Mucosa of descending colon (tissue), 3 donors: ENCODE data around the gene FTMT. TPM values are rescaled to one million over a fixed set of nuclear protein-coding genes. Genes with fewer than 3 reads are reported as not detected.

ENCODE experiments used
- ATAC-seq: fragments of 200-7000 bp; cut with Tn5 transposase; one replicate; pipeline ENCODE4 v1.9.1; 2020; ENCODE audit warnings: mild to moderate bottlenecking, moderate library complexity
- DNase-seq, 3 donors: peaks; one replicate each; pipeline ENCODE4 v3.0.0-alpha.2; 2020
- H3K36me3 ChIP-seq: fragments of 200-600 bp; one replicate; pipeline ENCODE4 v1.8.0; 2021; ENCODE audit warnings: low read depth, mild to moderate bottlenecking
- H3K4me1 ChIP-seq: fragments of 200-600 bp; one replicate; pipeline ENCODE4 v1.8.0; 2021; ENCODE audit warnings: low read depth, mild to moderate bottlenecking
- H3K4me3 ChIP-seq: fragments of 200-600 bp; one replicate; pipeline ENCODE4 v1.8.0; 2021; ENCODE audit warnings: mild to moderate bottlenecking
- H3K9me3 ChIP-seq: fragments of 200-600 bp; one replicate; pipeline ENCODE4 v1.8.0; 2021; ENCODE audit warnings: mild to moderate bottlenecking
- CTCF ChIP-seq: fragments of 200-600 bp; IDR thresholded peaks from one replicate; pipeline ENCODE4 v1.8.0; 2022; ENCODE audit warnings: antibody characterized with exemption, mild to moderate bottlenecking
- intact Hi-C, 2 donors: fragments of 100-400 bp; cut with DNase I in 1 of 2; cut with micrococcal nuclease in 1 of 2; formaldehyde crosslinking; loops; one replicate each; pipeline versions ENCODE4 v1.11.0 to v1.11.1; 2022; cut with DNase I, micrococcal nuclease
- total RNA-seq, 3 donors: library from RNA; stranded (reverse); fragmentation: NEBNext Ultra II Directional in 2 of 3; extraction: Animal tissue kit (Norgen Biotek cat#: 25700) in 2 of 3; gene quantifications; one replicate each; pipeline versions ENCODE4 v1.2.1 to v1.2.4, GENCODE V29; 2021 to 2023
- donor health status: DM: no; HTN: no; CAD: no; lungs with moderate emphysema.
- donor health status: DM: no; HTN: no; CAD: no.
- donor health status: DM: no; HTN: yes; CAD: no.

FTMT gene
- total RNA-seq, 3 donors from 2014 or later, result not detected

DNA sequence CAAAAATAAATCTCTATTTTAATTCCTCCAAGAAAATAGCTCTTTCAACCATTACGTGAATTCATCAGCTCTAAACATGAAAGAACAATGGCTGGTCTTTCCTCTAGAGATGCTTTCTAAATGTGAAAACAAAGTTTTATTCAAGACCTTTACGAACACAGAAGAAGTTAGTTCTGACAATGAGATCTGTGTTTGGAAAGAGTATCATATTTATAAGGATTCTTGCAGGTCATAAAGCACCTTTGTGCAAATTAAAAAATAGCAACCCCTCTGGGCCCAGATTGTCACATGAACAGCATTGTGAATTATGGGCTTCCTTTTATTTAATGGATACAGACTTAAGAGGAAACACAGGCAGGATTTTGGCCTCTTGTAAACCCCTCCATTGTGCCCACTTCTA is 17.7 kb upstream of the FTMT start:
- ATAC-seq (no peak), DNase-seq (no peak)
- Histone ChIP-seq H3K36me3 (no peaks in the 10 kb centered on the region), H3K9me3 (no peaks in the 10 kb centered on the region), H3K4me1 (no peaks in the 10 kb centered on the region), H3K4me3 (no peak overlapping the region)
- TF ChIP-seq CTCF, result no peak
- intact Hi-C loops, result no loop called here

- no peak for ATAC-seq
- intact Hi-C loops, result no loop called here
Measured at GRCh38 chr5:121841892-121842291, 9.8 kb upstream of the FTMT start.

GRCh38 chr5:121850272-121850671 is 1.4 kb upstream of the FTMT start:
- Histone ChIP-seq H3K4me3 (no peak overlapping the region), H3K36me3 (no peaks in the 10 kb centered on the region), H3K9me3 (no peaks in the 10 kb centered on the region), H3K4me1 (no peaks in the 10 kb centered on the region)
- intact Hi-C loops, result no loop called here
- DNase-seq (no peak), ATAC-seq (no peak)
- no peak for TF ChIP-seq CTCF

More at GRCh38 chr5:121841892-121842291, 9.8 kb upstream of the FTMT start:
- no peaks in the 10 kb centered on the region for H3K36me3 ChIP-seq
- no peak overlapping the region for H3K4me3 ChIP-seq
- no peaks in the 10 kb centered on the region for H3K4me1 ChIP-seq
- no peaks in the 10 kb centered on the region for H3K9me3 ChIP-seq
- no peak for TF ChIP-seq CTCF
- no peak for DNase-seq

DNA sequence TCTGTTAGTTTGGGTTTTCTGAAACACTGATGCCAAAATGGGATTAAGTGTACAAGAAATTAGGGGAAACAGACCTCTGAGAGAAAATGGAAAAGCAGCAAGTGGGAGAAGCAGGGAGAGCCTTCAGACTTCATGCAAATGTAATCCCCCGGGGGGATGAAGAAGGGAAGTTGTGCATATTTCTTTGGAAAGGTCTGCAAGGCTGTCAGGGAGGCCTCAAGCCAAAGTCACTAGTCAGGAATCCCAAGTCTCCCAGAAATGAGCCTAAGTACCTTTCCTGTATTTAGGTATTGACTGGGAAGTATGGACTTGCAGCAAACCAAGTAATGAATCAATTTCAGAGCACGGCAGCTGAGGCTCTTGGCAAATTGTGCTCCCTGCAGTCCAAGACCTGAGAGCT is 2.2 kb downstream of the FTMT start:
- Histone ChIP-seq H3K4me1 (no peaks in the 10 kb centered on the region), H3K9me3 (no peaks in the 10 kb centered on the region), H3K36me3 (no peaks in the 10 kb centered on the region), H3K4me3 (no peak overlapping the region)
- ATAC-seq (no peak), DNase-seq (no peak)
- intact Hi-C loops, result no loop called here
- TF ChIP-seq CTCF, result no peak

DNA sequence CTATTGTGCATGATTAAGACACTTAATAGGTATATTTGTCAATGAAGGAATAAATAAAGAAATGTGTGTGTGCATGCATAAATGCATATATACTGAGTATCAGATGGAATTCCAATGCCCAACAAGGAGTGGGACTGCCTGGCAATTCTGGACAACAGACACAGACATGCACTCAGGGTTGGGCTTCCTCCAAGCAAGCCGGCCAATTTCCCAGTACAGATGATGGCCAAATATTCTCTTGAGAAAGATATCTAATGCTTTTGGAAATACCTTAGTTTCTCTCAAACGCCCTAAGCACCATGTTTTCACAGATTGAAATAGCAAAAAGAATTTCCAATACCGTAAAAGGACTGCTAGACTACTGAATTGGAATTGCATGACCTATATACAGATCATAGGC is 11.1 kb downstream of the FTMT start:
- ATAC-seq (no peak), DNase-seq (no peak)
- TF ChIP-seq CTCF, result no peak
- H3K4me3 ChIP-seq, result no peak overlapping the region
- peaks cover 4% of the 10 kb centered on the region for H3K4me1 ChIP-seq
- H3K9me3 ChIP-seq, result no peaks in the 10 kb centered on the region
- no peaks in the 10 kb centered on the region for H3K36me3 ChIP-seq
- intact Hi-C loops, result no loop called here

- H3K4me1 ChIP-seq, result peaks cover 4% of the 10 kb centered on the region
- H3K9me3 ChIP-seq, result no peaks in the 10 kb centered on the region
- DNase-seq (no peak), ATAC-seq (peak; percentile 73)
- no peaks in the 10 kb centered on the region for H3K36me3 ChIP-seq
- no peak for TF ChIP-seq CTCF
- intact Hi-C loops, result no loop called here
- no peak overlapping the region for H3K4me3 ChIP-seq
Measured at GRCh38 chr5:121863753-121864285, 12.1 kb downstream of the FTMT start.
